Body of pancreas (tissue), 4 donors: ENCODE measurements around the gene C5.
"Not testable (repeated sequence)": the region's sequence is repeated elsewhere in the genome, so short reads cannot be mapped to it uniquely, and the experiment has no call there.

Experiments
- POLR2A ChIP-seq, 3 donors: fragments of 450-650 bp; IDR thresholded peaks; one replicate each; pipeline ENCODE4 v1.6.1; 2016; ENCODE audit warnings: antibody characterized with exemption in 3 of 3, mild to moderate bottlenecking in 2 of 3
- TF ChIP-seq, protein P1 (sequence below), 7 experiments: fragments of 450-650 bp in 4 of 7; fragments of 200-600 bp in 3 of 7; sonication (generic) in 3 of 7; IDR thresholded peaks; one replicate each; pipeline ENCODE4 v1.5.1; 2016 to 2019; ENCODE audit warnings: antibody characterized with exemption in 7 of 7

DNA sequence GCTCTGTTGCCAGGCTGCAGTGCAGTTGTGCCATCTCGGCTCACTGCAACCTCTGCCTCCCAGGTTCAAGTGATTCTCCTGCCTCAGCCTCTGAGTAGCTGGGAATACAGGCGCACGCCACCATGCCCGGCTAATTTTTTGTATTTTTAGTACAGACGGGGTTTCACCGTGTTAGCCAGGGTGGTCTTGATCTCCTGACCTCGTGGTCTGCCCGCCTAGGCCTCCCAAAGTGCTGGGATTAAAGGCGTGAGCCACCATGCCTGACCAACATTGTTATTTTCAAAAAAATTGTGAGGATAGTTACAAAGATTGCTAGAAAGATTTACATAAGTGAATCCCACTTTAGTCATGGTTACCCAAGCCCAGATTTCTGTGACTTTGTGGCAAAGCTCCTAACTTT lies 78.6 kb downstream of the C5 start:
- TF ChIP-seq, protein P1, sequence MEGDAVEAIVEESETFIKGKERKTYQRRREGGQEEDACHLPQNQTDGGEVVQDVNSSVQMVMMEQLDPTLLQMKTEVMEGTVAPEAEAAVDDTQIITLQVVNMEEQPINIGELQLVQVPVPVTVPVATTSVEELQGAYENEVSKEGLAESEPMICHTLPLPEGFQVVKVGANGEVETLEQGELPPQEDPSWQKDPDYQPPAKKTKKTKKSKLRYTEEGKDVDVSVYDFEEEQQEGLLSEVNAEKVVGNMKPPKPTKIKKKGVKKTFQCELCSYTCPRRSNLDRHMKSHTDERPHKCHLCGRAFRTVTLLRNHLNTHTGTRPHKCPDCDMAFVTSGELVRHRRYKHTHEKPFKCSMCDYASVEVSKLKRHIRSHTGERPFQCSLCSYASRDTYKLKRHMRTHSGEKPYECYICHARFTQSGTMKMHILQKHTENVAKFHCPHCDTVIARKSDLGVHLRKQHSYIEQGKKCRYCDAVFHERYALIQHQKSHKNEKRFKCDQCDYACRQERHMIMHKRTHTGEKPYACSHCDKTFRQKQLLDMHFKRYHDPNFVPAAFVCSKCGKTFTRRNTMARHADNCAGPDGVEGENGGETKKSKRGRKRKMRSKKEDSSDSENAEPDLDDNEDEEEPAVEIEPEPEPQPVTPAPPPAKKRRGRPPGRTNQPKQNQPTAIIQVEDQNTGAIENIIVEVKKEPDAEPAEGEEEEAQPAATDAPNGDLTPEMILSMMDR (IDR thresholded peaks at IDR 0.05): not testable (repeated sequence)
- not testable (repeated sequence) for TF ChIP-seq POLR2A (IDR thresholded peaks at IDR 0.05)
